ENCODE measurements around the gene RCAN1.

GRCh38 chr21:34544032-34544496 is 70.8 kb downstream of the RCAN1 start:
- TF ChIP-seq CTCF (conservative IDR thresholded peaks at IDR 0.05; ENCODE audit: low read depth, low read length) (peak; percentile 62), EZH2 (IDR thresholded peaks at IDR 0.05; ENCODE audit: borderline replicate concordance, low read depth, low read length, poor library complexity, severe bottlenecking) (no peak)
